ENCODE measurements around the gene TLR9.

TLR9 gene

GRCh38 chr3:52257911-52258310 is 32.5 kb upstream of the TLR9 start:
- DNase-seq (ENCODE audit: low read depth): no peak
- TF ChIP-seq POLR2A (IDR thresholded peaks at IDR 0.05; ENCODE audit: extremely low read depth, insufficient read length) (no peak), MYC (IDR thresholded peaks at IDR 0.05; ENCODE audit: low read depth, low read length) (no peak), CTCF (IDR thresholded peaks at IDR 0.05; ENCODE audit: low read depth, low read length) (no peak), MAX (IDR thresholded peaks at IDR 0.05; ENCODE audit: low read depth, low read length) (no peak)
- no peak overlapping the region for H3K4me3 ChIP-seq (ENCODE audit: low read depth, low read length)

GRCh38 chr3:52256622-52257021 is 31.2 kb upstream of the TLR9 start:
- TF ChIP-seq CTCF (IDR thresholded peaks at IDR 0.05; ENCODE audit: low read depth, low read length): no peak
- no peak for DNase-seq (ENCODE audit: low read depth)
- no peak overlapping the region for H3K4me3 ChIP-seq (ENCODE audit: low read depth, low read length)

- DNase-seq (ENCODE audit: low read depth): no peak
- H3K4me3 ChIP-seq (ENCODE audit: low read depth, low read length): no peak overlapping the region
- TF ChIP-seq MAX (IDR thresholded peaks at IDR 0.05; ENCODE audit: low read depth, low read length) (no peak), MYC (IDR thresholded peaks at IDR 0.05; ENCODE audit: low read depth, low read length) (no peak), CTCF (IDR thresholded peaks at IDR 0.05; ENCODE audit: low read depth, low read length) (no peak), POLR2A (IDR thresholded peaks at IDR 0.05; ENCODE audit: extremely low read depth, insufficient read length) (no peak)
Measured at GRCh38 chr3:52256159-52256558, 30.7 kb upstream of the TLR9 start.

GRCh38 chr3:52254608-52255007 is 29.2 kb upstream of the TLR9 start:
- no peak overlapping the region for H3K4me3 ChIP-seq (ENCODE audit: low read depth, low read length)
- DNase-seq (ENCODE audit: low read depth): no peak
- TF ChIP-seq MAX (IDR thresholded peaks at IDR 0.05; ENCODE audit: low read depth, low read length) (no peak), POLR2A (IDR thresholded peaks at IDR 0.05; ENCODE audit: extremely low read depth, insufficient read length) (no peak), MYC (IDR thresholded peaks at IDR 0.05; ENCODE audit: low read depth, low read length) (no peak), CTCF (IDR thresholded peaks at IDR 0.05; ENCODE audit: low read depth, low read length) (no peak)

GRCh38 chr3:52253314-52254304 is 28.2 kb upstream of the TLR9 start:
- H3K4me3 ChIP-seq (ENCODE audit: low read depth, low read length): peak overlapping the region; percentile 32
- DNase-seq (ENCODE audit: low read depth): peak; percentile 98
- TF ChIP-seq POLR2A (IDR thresholded peaks at IDR 0.05; ENCODE audit: extremely low read depth, insufficient read length) (no peak), CTCF (IDR thresholded peaks at IDR 0.05; ENCODE audit: low read depth, low read length) (no peak), MAX (IDR thresholded peaks at IDR 0.05; ENCODE audit: low read depth, low read length) (peak; percentile 77), MYC (IDR thresholded peaks at IDR 0.05; ENCODE audit: low read depth, low read length) (peak; percentile 83)
